Adrenal gland (tissue), 5 donors: ENCODE measurements around the gene SLC9A5.

ENCODE experiments used
- POLR2A ChIP-seq, 2 donors: fragments of 450-650 bp; IDR thresholded peaks; one replicate each; pipeline ENCODE4 v1.6.1; 2017; ENCODE audit warnings: antibody characterized with exemption in 2 of 2, mild to moderate bottlenecking in 2 of 2, moderate library complexity in 1 of 2
- TF ChIP-seq, protein P1 (sequence below), 6 experiments: fragments of 450-650 bp in 4 of 6; fragments of 200-600 bp in 2 of 6; sonication (generic) in 1 of 6; IDR thresholded peaks; 1 replicate in 5 of 6; 2 replicates in 1 of 6; pipeline versions ENCODE4 v1.5.1 to v1.8.0; 2016 to 2021; ENCODE audit warnings: antibody characterized with exemption in 6 of 6, mild to moderate bottlenecking in 2 of 6, moderate library complexity in 1 of 6
- donor health status: DM: no; HTN: no; CAD: no.

DNA sequence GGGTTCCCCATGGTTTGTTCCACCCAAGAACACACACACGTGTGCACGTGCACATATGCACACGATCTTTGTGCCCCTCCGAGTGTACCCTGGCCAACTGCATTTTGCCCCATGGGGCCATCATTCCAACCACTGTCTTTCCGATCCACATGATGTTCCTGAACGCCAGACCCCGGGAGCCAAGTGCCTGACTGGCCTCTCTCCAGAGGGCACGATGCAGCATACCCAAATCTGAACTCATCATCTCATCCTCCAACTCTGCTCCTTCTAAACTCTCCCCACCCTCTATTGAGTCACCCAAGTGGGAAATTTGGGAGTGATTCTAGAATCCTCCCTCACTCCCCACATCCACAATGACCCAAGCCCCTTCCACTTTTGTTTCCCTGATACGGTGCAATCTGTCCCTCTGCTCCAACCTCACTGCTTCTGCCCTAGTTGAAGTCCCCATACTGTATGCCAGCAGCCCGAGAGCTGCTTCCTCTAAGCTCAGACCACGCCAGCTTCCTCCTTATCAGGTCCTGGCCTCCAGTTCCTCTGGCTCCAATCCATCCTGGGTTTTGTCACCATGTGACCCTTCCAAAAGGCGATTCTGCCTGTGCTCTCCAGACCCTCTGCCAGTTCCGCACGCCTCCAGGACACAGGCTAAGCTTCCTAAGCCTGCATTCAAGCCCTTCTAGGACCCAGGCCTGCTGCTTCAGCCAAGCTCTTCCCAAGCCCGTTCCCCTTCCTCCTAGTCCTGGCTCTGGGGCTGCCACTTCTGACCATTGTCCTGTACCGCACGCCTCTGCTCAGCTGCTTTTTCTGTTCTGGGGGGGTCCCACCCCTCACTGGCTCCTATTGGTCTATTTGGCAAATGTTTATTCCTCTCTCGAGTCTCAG, 31.9 kb upstream of the SLC9A5 start:
- TF ChIP-seq, protein P1, sequence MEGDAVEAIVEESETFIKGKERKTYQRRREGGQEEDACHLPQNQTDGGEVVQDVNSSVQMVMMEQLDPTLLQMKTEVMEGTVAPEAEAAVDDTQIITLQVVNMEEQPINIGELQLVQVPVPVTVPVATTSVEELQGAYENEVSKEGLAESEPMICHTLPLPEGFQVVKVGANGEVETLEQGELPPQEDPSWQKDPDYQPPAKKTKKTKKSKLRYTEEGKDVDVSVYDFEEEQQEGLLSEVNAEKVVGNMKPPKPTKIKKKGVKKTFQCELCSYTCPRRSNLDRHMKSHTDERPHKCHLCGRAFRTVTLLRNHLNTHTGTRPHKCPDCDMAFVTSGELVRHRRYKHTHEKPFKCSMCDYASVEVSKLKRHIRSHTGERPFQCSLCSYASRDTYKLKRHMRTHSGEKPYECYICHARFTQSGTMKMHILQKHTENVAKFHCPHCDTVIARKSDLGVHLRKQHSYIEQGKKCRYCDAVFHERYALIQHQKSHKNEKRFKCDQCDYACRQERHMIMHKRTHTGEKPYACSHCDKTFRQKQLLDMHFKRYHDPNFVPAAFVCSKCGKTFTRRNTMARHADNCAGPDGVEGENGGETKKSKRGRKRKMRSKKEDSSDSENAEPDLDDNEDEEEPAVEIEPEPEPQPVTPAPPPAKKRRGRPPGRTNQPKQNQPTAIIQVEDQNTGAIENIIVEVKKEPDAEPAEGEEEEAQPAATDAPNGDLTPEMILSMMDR (IDR thresholded peaks at IDR 0.05) = no peak
- TF ChIP-seq POLR2A (IDR thresholded peaks at IDR 0.05) = no peak
